ENCODE data around the gene ARL8A. TPM values are rescaled to one million over a fixed set of nuclear protein-coding genes. Genes with fewer than 3 reads are reported as not detected.

Gene ARL8A
- total RNA-seq, 2 experiments from 2014 or later: 38.2 to 40.4 TPM

GRCh38 chr1:202162418-202163280, 18.1 kb upstream of the ARL8A start:
- intact Hi-C loops (cut with micrococcal nuclease): loop anchor here (5.0 to 10.0 kb wide), 2 partner anchors 650 to 722 kb away; partner anchors contain the start of genes PCAT6 and RABIF
- Mint-ChIP-seq H3K27ac (peak overlapping the region; percentile 97), H3K4me3 (peak overlapping the region; percentile 89), H3K36me3 (peaks cover 23% of the 10 kb centered on the region), H3K27me3 (no peaks in the 10 kb centered on the region), H3K4me1 (ENCODE audit: low read depth) (peaks cover 67% of the 10 kb centered on the region), H3K9me3 (no peaks in the 10 kb centered on the region)
- ChIA-PET CTCF (interaction anchor here (0.7 to 5.0 kb wide), 10 partner anchors 8 to 267 kb away, joined by 3 to 50 read pairs (median 5); partner anchors contain the start of gene LGR6), POLR2A (interaction anchor here (0.5 to 5.6 kb wide), 5 partner anchors 9 to 345 kb away, joined by 3 to 57 read pairs (median 3); partner anchors contain the start of gene ARL8A)
- peak; percentile 65 for DNase-seq

- Mint-ChIP-seq H3K36me3 (peaks cover 26% of the 10 kb centered on the region), H3K4me1 (ENCODE audit: low read depth) (peaks cover 73% of the 10 kb centered on the region), H3K27me3 (no peaks in the 10 kb centered on the region), H3K4me3 (peak overlapping the region; percentile 89), H3K27ac (peak overlapping the region; percentile 97), H3K9me3 (no peaks in the 10 kb centered on the region)
- intact Hi-C loops (cut with micrococcal nuclease): loop anchor here (5.0 to 10.0 kb wide), 2 partner anchors 650 to 723 kb away; partner anchors contain the start of genes PCAT6 and RABIF
- ChIA-PET CTCF (interaction anchor here (0.7 to 5.0 kb wide), 9 partner anchors 9 to 266 kb away, joined by 3 to 50 read pairs (median 5); partner anchors contain the start of gene LGR6), POLR2A (interaction anchor here (0.5 to 5.6 kb wide), 5 partner anchors 8 to 344 kb away, joined by 3 to 57 read pairs (median 3); partner anchors contain the start of gene ARL8A)
- DNase-seq: peak; percentile 80
These were observed 17.5 kb upstream of the ARL8A start for GRCh38 chr1:202162047-202162417.

DNA sequence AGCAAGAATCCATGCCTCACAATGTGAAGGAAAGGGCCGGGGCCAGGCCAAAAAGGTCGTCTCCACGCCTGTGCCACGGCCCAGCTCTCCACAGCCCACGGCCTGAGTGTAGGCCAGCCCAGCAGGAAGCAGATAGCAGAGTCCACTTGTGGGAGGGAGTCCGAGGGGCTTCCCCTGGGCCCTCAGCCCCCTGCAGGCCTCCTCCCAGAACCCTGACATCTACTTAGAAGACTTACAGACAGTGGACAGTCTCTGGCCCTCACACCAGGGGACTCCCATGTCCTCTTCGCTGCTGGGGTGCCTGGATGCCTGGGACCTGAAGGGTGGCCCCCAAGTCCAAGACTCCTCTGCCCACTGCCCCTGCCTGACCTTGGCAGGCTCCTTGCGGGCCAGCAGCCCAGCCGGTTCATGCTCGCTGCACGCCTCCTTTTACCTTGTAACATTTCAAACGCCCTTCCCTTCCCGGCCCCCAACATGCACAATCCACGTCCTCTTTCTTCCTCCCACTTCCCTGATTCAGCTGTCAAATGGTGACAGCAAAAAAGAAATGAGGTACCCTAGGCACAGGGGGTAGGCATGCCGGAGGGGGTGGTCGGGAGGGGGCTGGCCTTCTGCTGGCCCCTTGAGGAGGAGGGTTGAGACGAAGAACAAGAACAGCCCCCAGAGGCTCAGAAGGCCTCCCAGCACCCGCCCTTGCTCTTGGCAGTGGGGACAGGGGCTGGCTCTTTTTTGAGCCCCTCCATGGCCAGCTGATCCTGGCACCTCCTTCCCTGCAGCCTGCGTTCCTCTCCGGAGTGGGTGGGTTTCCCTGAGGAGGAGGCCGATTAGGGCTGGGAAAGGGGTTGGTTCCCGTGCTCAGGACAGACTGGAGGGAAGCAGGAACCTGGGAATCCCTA, 16.9 kb upstream of the ARL8A start:
- H3K27me3 Mint-ChIP-seq: no peaks in the 10 kb centered on the region
- H3K4me3 Mint-ChIP-seq: peak overlapping the region; percentile 89
- ChIA-PET CTCF (interaction anchor here (0.8 to 5.0 kb wide), 14 partner anchors 9 to 266 kb away, joined by 3 to 50 read pairs (median 6); partner anchors contain the start of gene LGR6), POLR2A (interaction anchor here (5.6 kb wide), 1 partner anchor 15 kb away, joined by 57 read pairs; the partner anchor contains the start of gene ARL8A)
- H3K9me3 Mint-ChIP-seq: no peaks in the 10 kb centered on the region
- DNase-seq: peak; percentile 27
- intact Hi-C loops (cut with micrococcal nuclease): loop anchor here (5.0 to 10.0 kb wide), 2 partner anchors 651 to 723 kb away; partner anchors contain the start of genes PCAT6 and RABIF
- peak overlapping the region; percentile 97 for H3K27ac Mint-ChIP-seq
- peaks cover 30% of the 10 kb centered on the region for H3K36me3 Mint-ChIP-seq
- peaks cover 74% of the 10 kb centered on the region for H3K4me1 Mint-ChIP-seq (ENCODE audit: low read depth)

DNA sequence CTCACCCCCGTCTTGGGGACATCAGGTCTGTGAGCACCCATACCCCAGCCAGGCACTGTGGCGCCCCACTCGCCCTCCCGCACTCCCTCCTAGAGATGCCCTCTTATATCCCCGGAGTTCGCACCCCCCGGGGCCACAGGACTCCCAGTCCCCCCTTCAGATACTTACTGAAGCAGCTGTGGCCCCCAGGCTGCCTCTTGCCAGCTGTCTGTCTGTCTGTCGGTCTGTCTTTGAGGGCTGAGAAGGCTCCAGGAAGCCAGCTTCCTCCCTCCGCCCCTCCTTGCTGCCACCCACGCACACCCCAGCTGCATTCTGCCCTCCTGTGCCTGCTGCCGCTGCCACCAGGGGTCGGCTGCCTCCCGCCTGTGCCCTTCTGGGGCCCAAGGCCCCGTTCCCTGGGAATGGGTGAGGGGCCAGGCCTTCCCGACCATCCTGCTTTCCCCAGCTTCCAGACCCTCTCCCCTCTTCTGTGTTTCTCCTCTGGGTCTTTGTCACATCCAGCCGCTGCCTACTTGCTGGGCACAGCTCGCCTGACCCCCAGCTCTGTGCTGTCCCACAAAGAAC, 15.9 kb upstream of the ARL8A start, which contains the start of gene PTPN7:
PTPN7 (minus strand) TSS at position 226 of the 564 bp plus-strand sequence. CDS start 1,200 bp downstream, outside the sequence.
- intact Hi-C loops (cut with micrococcal nuclease): loop anchor here (1.0 to 10.0 kb wide), 4 partner anchors 15 to 724 kb away; partner anchors contain the start of genes PCAT6, RABIF and TIMM17A
- POLR2A ChIA-PET: interaction anchor here (0.9 to 5.6 kb wide), 4 partner anchors 13 to 188 kb away, joined by 3 to 57 read pairs (median 4); partner anchors contain the start of genes ARL8A, PPP1R12B and RNPEP
- DNase-seq: peak; percentile 96
- CTCF ChIA-PET: interaction anchor here (0.6 to 5.0 kb wide), 15 partner anchors 9 to 265 kb away, joined by 3 to 50 read pairs (median 6); partner anchors contain the start of genes LGR6 and UBE2T
- Mint-ChIP-seq H3K27me3 (no peaks in the 10 kb centered on the region), H3K4me3 (peak within 1 kb of the TSS; percentile 89), H3K9me3 (no peaks in the 10 kb centered on the region), H3K4me1 (ENCODE audit: low read depth) (peaks cover 73% of the 10 kb centered on the region), H3K27ac (peak within 1 kb of the TSS; percentile 97), H3K36me3 (peaks cover 38% of the 10 kb centered on the region)

- ChIA-PET POLR2A (interaction anchor here (0.9 to 5.6 kb wide), 4 partner anchors 14 to 189 kb away, joined by 3 to 57 read pairs (median 4); partner anchors contain the start of genes ARL8A, PPP1R12B and RNPEP), CTCF (interaction anchor here (0.6 to 5.0 kb wide), 15 partner anchors 8 to 264 kb away, joined by 3 to 50 read pairs (median 6); partner anchors contain the start of genes LGR6 and UBE2T)
- Mint-ChIP-seq H3K36me3 (peaks cover 45% of the 10 kb centered on the region), H3K27me3 (no peaks in the 10 kb centered on the region), H3K27ac (peak overlapping the region; percentile 97), H3K9me3 (no peaks in the 10 kb centered on the region), H3K4me3 (peak overlapping the region; percentile 89), H3K4me1 (ENCODE audit: low read depth) (peaks cover 77% of the 10 kb centered on the region)
- intact Hi-C loops (cut with micrococcal nuclease): loop anchor here (1.0 to 10.0 kb wide), 4 partner anchors 14 to 725 kb away; partner anchors contain the start of genes PCAT6, RABIF and TIMM17A
- DNase-seq: peak; percentile 85
These were observed 15.2 kb upstream of the ARL8A start for GRCh38 chr1:202159534-202160371.

- no peaks in the 10 kb centered on the region for H3K27me3 Mint-ChIP-seq
- no peaks in the 10 kb centered on the region for H3K9me3 Mint-ChIP-seq
- peaks cover 51% of the 10 kb centered on the region for H3K36me3 Mint-ChIP-seq
- DNase-seq: peak; percentile 67
- peaks cover 72% of the 10 kb centered on the region for H3K4me1 Mint-ChIP-seq (ENCODE audit: low read depth)
- ChIA-PET POLR2A (interaction anchor here (1.8 to 5.6 kb wide), 2 partner anchors 13 to 14 kb away, joined by 5 to 57 read pairs; partner anchors contain the start of gene ARL8A), CTCF (interaction anchor here (1.4 to 5.0 kb wide), 8 partner anchors 11 to 183 kb away, joined by 4 to 50 read pairs (median 12); partner anchors contain the start of genes LGR6 and UBE2T)
- peak overlapping the region; percentile 89 for H3K4me3 Mint-ChIP-seq
- peak overlapping the region; percentile 97 for H3K27ac Mint-ChIP-seq
- intact Hi-C loops (cut with micrococcal nuclease): no loop called here
These were observed 14.4 kb upstream of the ARL8A start for GRCh38 chr1:202158810-202159533.

GRCh38 chr1:202157945-202158344, 13.4 kb upstream of the ARL8A start:
- Mint-ChIP-seq H3K27me3 (no peaks in the 10 kb centered on the region), H3K4me1 (ENCODE audit: low read depth) (peaks cover 66% of the 10 kb centered on the region), H3K36me3 (peaks cover 60% of the 10 kb centered on the region), H3K4me3 (peak overlapping the region; percentile 89), H3K9me3 (no peaks in the 10 kb centered on the region), H3K27ac (peak overlapping the region; percentile 73)
- CTCF ChIA-PET: interaction anchor here (2.5 kb wide), 1 partner anchor 23 kb away, joined by 7 read pairs; no protein-coding TSS in a partner anchor
- no peak for DNase-seq
- intact Hi-C loops (cut with micrococcal nuclease): no loop called here
- POLR2A ChIA-PET: no interaction called here

GRCh38 chr1:202156590-202156989, 12.1 kb upstream of the ARL8A start:
- Mint-ChIP-seq H3K36me3 (peaks cover 67% of the 10 kb centered on the region), H3K27me3 (no peaks in the 10 kb centered on the region), H3K27ac (peak overlapping the region; percentile 42), H3K4me1 (ENCODE audit: low read depth) (peaks cover 53% of the 10 kb centered on the region), H3K9me3 (no peaks in the 10 kb centered on the region), H3K4me3 (no peak overlapping the region)
- CTCF ChIA-PET: interaction anchor here (1.3 to 3.4 kb wide), 5 partner anchors 9 to 159 kb away, joined by 4 to 19 read pairs (median 13); no protein-coding TSS in a partner anchor
- no peak for DNase-seq
- POLR2A ChIA-PET: interaction anchor here (2.8 kb wide), 1 partner anchor 10 kb away, joined by 23 read pairs; the partner anchor contains the start of gene ARL8A
- intact Hi-C loops (cut with micrococcal nuclease): no loop called here

DNA sequence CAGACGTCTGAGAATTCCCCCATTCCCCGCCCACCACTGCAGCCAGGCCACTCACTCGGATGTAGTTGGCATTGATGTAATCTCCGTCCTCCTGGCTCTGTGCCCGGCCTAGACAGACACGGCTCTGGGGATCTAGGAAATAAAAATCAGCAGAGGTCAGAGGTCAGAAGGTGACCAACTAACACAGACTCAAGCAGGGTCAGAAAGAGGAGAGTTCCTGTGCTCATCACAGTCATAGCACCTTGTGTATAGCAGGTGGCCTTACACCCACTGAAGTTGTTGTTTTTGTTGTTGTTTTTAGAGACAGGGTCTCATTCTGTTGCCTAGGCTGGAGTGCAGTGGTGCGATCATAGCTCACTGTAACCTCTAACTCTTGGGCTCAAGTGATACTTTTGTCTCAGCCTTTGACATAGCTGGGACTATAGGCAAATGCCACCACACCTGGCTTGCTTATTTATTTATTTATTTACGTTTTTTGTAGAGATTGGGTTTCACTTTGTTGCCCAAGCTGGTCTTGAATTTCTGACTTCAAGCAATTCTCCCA, 11.0 kb upstream of the ARL8A start:
- Mint-ChIP-seq H3K9me3 (no peaks in the 10 kb centered on the region), H3K4me3 (no peak overlapping the region), H3K27me3 (no peaks in the 10 kb centered on the region), H3K36me3 (peaks cover 76% of the 10 kb centered on the region), H3K4me1 (ENCODE audit: low read depth) (peaks cover 50% of the 10 kb centered on the region), H3K27ac (peak overlapping the region; percentile 75)
- intact Hi-C loops (cut with micrococcal nuclease): no loop called here
- CTCF ChIA-PET: interaction anchor here (0.6 to 3.4 kb wide), 16 partner anchors 7 to 259 kb away, joined by 3 to 21 read pairs (median 6); partner anchors contain the start of gene ARL8A
- DNase-seq: no peak
- POLR2A ChIA-PET: interaction anchor here (1.2 to 2.8 kb wide), 4 partner anchors 9 to 24 kb away, joined by 3 to 23 read pairs (median 8); partner anchors contain the start of gene ARL8A
